ENCODE results near the gene ZFAND3. TPM values are rescaled to one million over a fixed set of nuclear protein-coding genes. Genes with fewer than 3 reads are reported as not detected.

ZFAND3 gene
- polyA plus RNA-seq, 1 donor (not counting 4 experiments of a cell fraction or from before 2014, with no cell fraction given) = 19.6 TPM

DNA sequence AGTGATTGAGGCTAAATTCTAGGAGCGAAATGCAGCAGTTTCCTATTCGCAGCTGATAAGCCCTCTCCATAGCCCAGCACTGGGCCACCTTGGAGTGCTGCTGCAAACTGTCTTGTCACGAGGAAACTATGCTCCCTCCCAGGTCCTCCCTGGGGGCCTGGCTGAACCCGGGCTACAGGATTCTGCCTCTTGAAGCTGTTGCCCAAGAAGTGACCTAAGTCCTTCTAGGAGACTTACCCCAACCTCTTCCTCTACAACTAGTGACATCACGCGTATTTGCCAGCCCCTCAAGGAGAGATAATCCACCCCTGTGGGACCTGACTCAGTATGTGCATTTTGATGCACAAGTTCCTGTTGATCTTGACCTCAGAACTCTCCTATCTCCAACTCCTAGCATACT, 26.5 kb upstream of the ZFAND3 start:
- TF ChIP-seq, protein P1, sequence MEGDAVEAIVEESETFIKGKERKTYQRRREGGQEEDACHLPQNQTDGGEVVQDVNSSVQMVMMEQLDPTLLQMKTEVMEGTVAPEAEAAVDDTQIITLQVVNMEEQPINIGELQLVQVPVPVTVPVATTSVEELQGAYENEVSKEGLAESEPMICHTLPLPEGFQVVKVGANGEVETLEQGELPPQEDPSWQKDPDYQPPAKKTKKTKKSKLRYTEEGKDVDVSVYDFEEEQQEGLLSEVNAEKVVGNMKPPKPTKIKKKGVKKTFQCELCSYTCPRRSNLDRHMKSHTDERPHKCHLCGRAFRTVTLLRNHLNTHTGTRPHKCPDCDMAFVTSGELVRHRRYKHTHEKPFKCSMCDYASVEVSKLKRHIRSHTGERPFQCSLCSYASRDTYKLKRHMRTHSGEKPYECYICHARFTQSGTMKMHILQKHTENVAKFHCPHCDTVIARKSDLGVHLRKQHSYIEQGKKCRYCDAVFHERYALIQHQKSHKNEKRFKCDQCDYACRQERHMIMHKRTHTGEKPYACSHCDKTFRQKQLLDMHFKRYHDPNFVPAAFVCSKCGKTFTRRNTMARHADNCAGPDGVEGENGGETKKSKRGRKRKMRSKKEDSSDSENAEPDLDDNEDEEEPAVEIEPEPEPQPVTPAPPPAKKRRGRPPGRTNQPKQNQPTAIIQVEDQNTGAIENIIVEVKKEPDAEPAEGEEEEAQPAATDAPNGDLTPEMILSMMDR (optimal IDR thresholded peaks at IDR 0.05 in 1 of 3, IDR thresholded peaks at IDR 0.05 in 1 of 3, conservative IDR thresholded peaks at IDR 0.05 in 1 of 3; ENCODE audit: extremely low read depth in 1 of 3, insufficient read depth in 2 of 3, low read length in 3 of 3) = no peak
- no peak for TF ChIP-seq EZH2 (IDR thresholded peaks at IDR 0.05; ENCODE audit: low read length)
- Histone ChIP-seq H3K4me1 (ENCODE audit: control insufficient read depth, extremely low read depth, insufficient read depth, low read length) (peaks cover 16% of the 10 kb centered on the region), H3K4me3 (ENCODE audit: control insufficient read depth in 2 of 3, extremely low read depth in 1 of 3, insufficient read depth in 2 of 3, low read depth in 1 of 3, low read length in 3 of 3) (no peak overlapping the region), H2AFZ (ENCODE audit: control insufficient read depth, low read length) (no peak overlapping the region), H3K36me3 (ENCODE audit: control insufficient read depth in 2 of 2, extremely low read depth in 1 of 2, insufficient read depth in 2 of 2, low read length in 2 of 2) (no peaks in the 10 kb centered on the region), H3K9me3 (ENCODE audit: control insufficient read depth, low read depth, low read length) (no peaks in the 10 kb centered on the region), H4K20me1 (ENCODE audit: control insufficient read depth, extremely low read depth, insufficient read depth, low read length) (no peaks in the 10 kb centered on the region), H3K79me2 (ENCODE audit: control insufficient read depth, insufficient read depth, low read length) (no peaks in the 10 kb centered on the region), H3K9ac (ENCODE audit: control insufficient read depth, extremely low read depth, insufficient read depth, low read length) (no peak overlapping the region), H3K9me1 (ENCODE audit: control insufficient read depth, extremely low read depth, insufficient read depth, low read length) (no peaks in the 10 kb centered on the region), H3K4me2 (ENCODE audit: control insufficient read depth, extremely low read depth, insufficient read depth, low read depth, low read length) (no peak overlapping the region), H3K27ac (ENCODE audit: control insufficient read depth, insufficient read depth, low read length) (no peak overlapping the region), H3K27me3 (ENCODE audit: control insufficient read depth, extremely low read depth, insufficient read depth, low read length) (no peaks in the 10 kb centered on the region)
- no peak for FAIRE-seq
- DNase-seq (ENCODE audit: low read depth, low spot score) = no peak
- dilution Hi-C loops (cut with MboI; ENCODE audit: extremely low pct_ligation_motif_present, low sequenced_read_pairs) = no loop called here

DNA sequence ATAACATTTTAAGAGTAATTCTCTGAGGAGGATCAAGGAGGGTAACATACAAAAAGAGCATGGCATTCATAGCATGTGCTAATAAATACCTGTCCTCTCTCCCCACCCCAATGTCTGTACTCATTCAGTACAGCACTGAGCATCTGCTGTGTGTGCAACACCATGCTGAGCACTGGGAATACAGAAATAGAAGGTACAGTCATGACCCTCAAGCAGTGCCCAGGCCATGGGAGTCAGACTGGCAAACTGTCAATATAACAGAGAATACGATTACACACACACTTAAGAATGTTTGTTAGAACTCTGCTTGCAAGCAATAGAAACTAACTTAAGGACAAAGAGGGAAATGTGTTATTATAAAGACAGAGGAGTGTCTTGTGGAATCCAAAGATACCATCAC, 24.7 kb upstream of the ZFAND3 start:
- dilution Hi-C loops (cut with MboI; ENCODE audit: extremely low pct_ligation_motif_present, low sequenced_read_pairs) = no loop called here
- no peak for TF ChIP-seq EZH2 (IDR thresholded peaks at IDR 0.05; ENCODE audit: low read length)
- TF ChIP-seq, protein P1 (optimal IDR thresholded peaks at IDR 0.05 in 1 of 3, IDR thresholded peaks at IDR 0.05 in 1 of 3, conservative IDR thresholded peaks at IDR 0.05 in 1 of 3; ENCODE audit: extremely low read depth in 1 of 3, insufficient read depth in 2 of 3, low read length in 3 of 3) = no peak
- FAIRE-seq = no peak

More for the DNA sequence above, 24.7 kb upstream of the ZFAND3 start:
- no peak overlapping the region for H3K4me3 ChIP-seq (ENCODE audit: control insufficient read depth in 2 of 3, extremely low read depth in 1 of 3, insufficient read depth in 2 of 3, low read depth in 1 of 3, low read length in 3 of 3)
- H3K4me2 ChIP-seq (ENCODE audit: control insufficient read depth, extremely low read depth, insufficient read depth, low read depth, low read length) = no peak overlapping the region
- peaks cover 10% of the 10 kb centered on the region for H3K4me1 ChIP-seq (ENCODE audit: control insufficient read depth, extremely low read depth, insufficient read depth, low read length)
- no peaks in the 10 kb centered on the region for H3K27me3 ChIP-seq (ENCODE audit: control insufficient read depth, extremely low read depth, insufficient read depth, low read length)
- no peak for DNase-seq (ENCODE audit: low read depth, low spot score)
- no peaks in the 10 kb centered on the region for H3K9me3 ChIP-seq (ENCODE audit: control insufficient read depth, low read depth, low read length)
- H2AFZ ChIP-seq (ENCODE audit: control insufficient read depth, low read length) = no peak overlapping the region
- H3K9me1 ChIP-seq (ENCODE audit: control insufficient read depth, extremely low read depth, insufficient read depth, low read length) = no peaks in the 10 kb centered on the region
- no peak overlapping the region for H3K27ac ChIP-seq (ENCODE audit: control insufficient read depth, insufficient read depth, low read length)
- H3K79me2 ChIP-seq (ENCODE audit: control insufficient read depth, insufficient read depth, low read length) = no peaks in the 10 kb centered on the region
- H3K36me3 ChIP-seq (ENCODE audit: control insufficient read depth in 2 of 2, extremely low read depth in 1 of 2, insufficient read depth in 2 of 2, low read length in 2 of 2) = no peaks in the 10 kb centered on the region
- no peak overlapping the region for H3K9ac ChIP-seq (ENCODE audit: control insufficient read depth, extremely low read depth, insufficient read depth, low read length)
- H4K20me1 ChIP-seq (ENCODE audit: control insufficient read depth, extremely low read depth, insufficient read depth, low read length) = no peaks in the 10 kb centered on the region

Measured in keratinocyte (primary cell).